ENCODE results near the gene ENTPD3. TPM values are rescaled to one million over a fixed set of nuclear protein-coding genes. Genes with fewer than 3 reads are reported as not detected.

Gene ENTPD3
- total and polyA plus RNA-seq, 2 of the 13 experiments (the other 11 are each of a cell fraction or from before 2014, with no cell fraction given) = 0.07 TPM; not detected in 1

GRCh38 chr3:40476478-40477470, 89.8 kb downstream of the ENTPD3 start, which contains the start of gene ZNF619 (continued):
- TF ChIP-seq ZMAT3 (CRISPR knock-in tag; conservative IDR thresholded peaks at IDR 0.05) (no peak), XBP1 (CRISPR knock-in tag; IDR thresholded peaks at IDR 0.05) (no peak), ZNF776 (CRISPR knock-in tag; IDR thresholded peaks at IDR 0.05) (no peak), ZBTB39 (CRISPR knock-in tag; IDR thresholded peaks at IDR 0.05) (no peak), GABPB1 (CRISPR knock-in tag; IDR thresholded peaks at IDR 0.05) (peak; percentile 88), STAT6 (CRISPR knock-in tag; IDR thresholded peaks at IDR 0.05; ENCODE audit: borderline replicate concordance) (no peak; the same call in 1 of the 2 replicates), ZNF326 (CRISPR knock-in tag; IDR thresholded peaks at IDR 0.05; ENCODE audit: borderline replicate concordance) (no peak), ZC3H4 (CRISPR knock-in tag; IDR thresholded peaks at IDR 0.05; ENCODE audit: borderline replicate concordance) (no peak), TRAFD1 (CRISPR knock-in tag; IDR thresholded peaks at IDR 0.05; ENCODE audit: borderline replicate concordance) (no peak), ETV5 (CRISPR knock-in tag; IDR thresholded peaks at IDR 0.05; ENCODE audit: borderline replicate concordance) (0 out of 2 replicates have a peak, but pooled peaks have one; percentile 30), MLXIP (CRISPR knock-in tag; IDR thresholded peaks at IDR 0.05; ENCODE audit: borderline replicate concordance) (no peak), ZNF556 (CRISPR knock-in tag; IDR thresholded peaks at IDR 0.05; ENCODE audit: borderline replicate concordance) (no peak), ZNF710 (CRISPR knock-in tag; IDR thresholded peaks at IDR 0.05; ENCODE audit: borderline replicate concordance) (no peak), ZNF788 (CRISPR knock-in tag; IDR thresholded peaks at IDR 0.05; ENCODE audit: borderline replicate concordance) (no peak; the same call in 1 of the 2 replicates), FOXA3 (CRISPR knock-in tag; IDR thresholded peaks at IDR 0.05) (no peak)
